Transverse colon (tissue), 4 donors: Measurements from ENCODE around the gene DRD1. TPM values are rescaled to one million over a fixed set of nuclear protein-coding genes. Genes with fewer than 3 reads are reported as not detected.
"Not testable (repeated sequence)": the region's sequence is repeated elsewhere in the genome, so short reads cannot be mapped to it uniquely, and the experiment has no call there.

Source experiments
- DNase-seq: peaks from one replicate; pipeline ENCODE4 v3.0.0-alpha.2; 2019
- H3K27ac ChIP-seq, 4 donors: fragments of 200-600 bp; sonication (generic); 2 replicates each; pipeline ENCODE4 v1.5.1; 2016 to 2018; ENCODE audit warnings: inconsistent platforms in 4 of 4
- H3K27me3 ChIP-seq: fragments of 200-600 bp; sonication (generic); 2 replicates; pipeline ENCODE4 v1.5.1; 2017; ENCODE audit warnings: inconsistent platforms
- H3K36me3 ChIP-seq, 4 donors: fragments of 200-600 bp; sonication (generic); 2 replicates each; pipeline ENCODE4 v1.5.1; 2017 to 2019; ENCODE audit warnings: inconsistent platforms in 4 of 4
- H3K4me1 ChIP-seq, 4 donors: fragments of 200-600 bp; sonication (generic); 2 replicates each; pipeline ENCODE4 v1.5.1; 2017 to 2020; ENCODE audit warnings: inconsistent platforms in 4 of 4
- H3K4me3 ChIP-seq, 4 donors: fragments of 200-600 bp; sonication (generic); 1 replicate in 1 of 4; 2 replicates in 3 of 4; pipeline versions ENCODE4 v1.5.1 to v1.6.1; 2017 to 2019; ENCODE audit warnings: inconsistent platforms in 4 of 4
- H3K9me3 ChIP-seq, 2 donors: fragments of 200-600 bp; sonication (generic); 2 replicates each; pipeline ENCODE4 v1.5.1; 2017 to 2019; ENCODE audit warnings: inconsistent platforms in 2 of 2
- EP300 ChIP-seq: sonication (generic); formaldehyde crosslinking; IDR thresholded peaks from one replicate; pipeline ENCODE4 v1.6.1; 2017; ENCODE audit warnings: antibody characterized with exemption, low read depth
- POLR2A ChIP-seq: fragments of 450-650 bp; IDR thresholded peaks from one replicate; pipeline ENCODE4 v1.6.1; 2016; ENCODE audit warnings: antibody characterized with exemption, mild to moderate bottlenecking, moderate library complexity
- POLR2AphosphoS5 ChIP-seq, 3 donors: sonication (generic); formaldehyde crosslinking; IDR thresholded peaks; one replicate each; pipeline ENCODE4 v1.6.1; 2016; ENCODE audit warnings: antibody characterized with exemption in 3 of 3
- WGBS, 2 donors: methylation state at CpG; one replicate each; pipeline ENCODE4 v1.1.5; 2018; ENCODE audit warnings: low coverage in 1 of 2; 5-methylcytosine and 5-hydroxymethylcytosine counted together
- in situ Hi-C, 4 donors: fragments of 200-750 bp; cut with MboI; loops; one replicate each; pipeline versions ENCODE4 v1.15.0 to v1.15.1; 2017; ENCODE audit warnings: low sequenced_read_pairs in 3 of 4, low pct_ligation_motif_present in 1 of 4, low pct_unique_long_range_greater_than_20kb in 1 of 4
- intact Hi-C: fragments of 100-400 bp; cut with DNase I; formaldehyde crosslinking; loops from one replicate; pipeline ENCODE4 v1.15.1; 2023; ENCODE audit warnings: low total_unique reads
- total RNA-seq, 4 donors: library from RNA; depleted of rRNA; stranded (reverse); fragments of >200 nt; gene quantifications; one replicate each; pipeline ENCODE4 v1.1.0, GENCODE V29; 2016
- TF ChIP-seq, protein P1 (sequence below), 5 experiments: fragments of 200-600 bp in 3 of 5; fragments of 450-650 bp in 2 of 5; sonication (generic) in 3 of 5; IDR thresholded peaks; 1 replicate in 2 of 5; 2 replicates in 3 of 5; pipeline ENCODE4 v1.5.1; 2016 to 2017; ENCODE audit warnings: antibody characterized with exemption in 5 of 5, inconsistent platforms in 3 of 5, mild to moderate bottlenecking in 2 of 5, moderate library complexity in 1 of 5

The DRD1 gene
- total RNA-seq, 4 donors from 2014 or later, result 0.16 TPM; not detected in 3

DNA sequence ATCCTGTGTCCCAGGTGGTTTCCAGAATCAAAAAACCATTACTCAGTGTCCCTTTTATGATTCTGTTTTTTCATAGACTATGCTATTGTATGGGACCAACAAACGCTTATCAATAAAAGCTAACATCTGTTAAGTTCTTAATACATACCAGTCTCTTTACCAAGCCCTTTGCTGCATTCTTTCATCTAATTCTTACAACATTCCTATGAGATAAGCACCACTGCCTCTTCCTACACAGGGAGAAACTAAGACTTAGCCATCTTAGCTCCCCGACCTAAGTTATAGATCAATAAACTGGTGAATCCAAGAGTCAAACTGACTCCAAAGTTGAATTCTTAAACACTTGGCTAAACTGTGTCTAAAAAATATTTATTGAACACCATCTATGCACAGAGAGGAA, 26.6 kb downstream of the DRD1 start:
- in situ Hi-C loops (no loop called here), intact Hi-C loops (no loop called here)
- DNase-seq, result no peak
- 85 to 94% methylated on average over 2 of the region's 2 CpGs for WGBS, 2 donors
- Histone ChIP-seq H3K9me3 (no peaks in the 10 kb centered on the region), H3K4me3 (no peak overlapping the region), H3K27ac (no peak overlapping the region), H3K4me1 (no peaks in the 10 kb centered on the region), H3K36me3 (no peaks in the 10 kb centered on the region), H3K27me3 (no peaks in the 10 kb centered on the region)
- TF ChIP-seq EP300 (no peak), POLR2AphosphoS5 (IDR thresholded peaks at IDR 0.05) (no peak), POLR2A (no peak)
- TF ChIP-seq, protein P1, sequence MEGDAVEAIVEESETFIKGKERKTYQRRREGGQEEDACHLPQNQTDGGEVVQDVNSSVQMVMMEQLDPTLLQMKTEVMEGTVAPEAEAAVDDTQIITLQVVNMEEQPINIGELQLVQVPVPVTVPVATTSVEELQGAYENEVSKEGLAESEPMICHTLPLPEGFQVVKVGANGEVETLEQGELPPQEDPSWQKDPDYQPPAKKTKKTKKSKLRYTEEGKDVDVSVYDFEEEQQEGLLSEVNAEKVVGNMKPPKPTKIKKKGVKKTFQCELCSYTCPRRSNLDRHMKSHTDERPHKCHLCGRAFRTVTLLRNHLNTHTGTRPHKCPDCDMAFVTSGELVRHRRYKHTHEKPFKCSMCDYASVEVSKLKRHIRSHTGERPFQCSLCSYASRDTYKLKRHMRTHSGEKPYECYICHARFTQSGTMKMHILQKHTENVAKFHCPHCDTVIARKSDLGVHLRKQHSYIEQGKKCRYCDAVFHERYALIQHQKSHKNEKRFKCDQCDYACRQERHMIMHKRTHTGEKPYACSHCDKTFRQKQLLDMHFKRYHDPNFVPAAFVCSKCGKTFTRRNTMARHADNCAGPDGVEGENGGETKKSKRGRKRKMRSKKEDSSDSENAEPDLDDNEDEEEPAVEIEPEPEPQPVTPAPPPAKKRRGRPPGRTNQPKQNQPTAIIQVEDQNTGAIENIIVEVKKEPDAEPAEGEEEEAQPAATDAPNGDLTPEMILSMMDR (IDR thresholded peaks at IDR 0.05), result no peak

DNA sequence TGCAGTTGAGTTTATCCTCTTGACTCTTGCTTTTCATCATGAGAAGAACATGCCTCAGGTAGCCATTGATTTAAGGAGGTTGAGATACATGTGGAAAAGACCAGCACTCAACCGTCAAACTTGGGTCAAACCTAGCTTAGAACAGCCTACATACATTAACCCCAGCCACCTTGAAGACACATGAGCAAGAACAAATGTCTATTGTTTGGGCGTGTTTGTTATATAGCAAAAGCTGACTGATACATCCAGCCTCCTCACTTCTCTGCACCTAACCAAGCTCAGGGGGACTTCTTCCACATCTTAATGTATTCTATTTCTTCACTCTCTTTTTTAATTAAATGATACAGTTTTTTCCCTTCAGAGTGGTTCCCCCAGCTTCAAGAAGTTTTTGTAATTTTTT, 28.7 kb downstream of the DRD1 start:
- intact Hi-C loops, result no loop called here
- in situ Hi-C loops, result no loop called here
- TF ChIP-seq, protein P1 (IDR thresholded peaks at IDR 0.05), result no peak
- no peak for TF ChIP-seq POLR2AphosphoS5 (IDR thresholded peaks at IDR 0.05)
- Histone ChIP-seq H3K36me3 (no peaks in the 10 kb centered on the region), H3K27ac (no peak overlapping the region), H3K9me3 (no peaks in the 10 kb centered on the region), H3K4me3 (no peak overlapping the region), H3K4me1 (no peaks in the 10 kb centered on the region), H3K27me3 (no peaks in the 10 kb centered on the region)
- no peak for DNase-seq
- 95 to 100% methylated on average over 1 to 2 of the region's 2 CpGs for WGBS, 2 donors

DNA sequence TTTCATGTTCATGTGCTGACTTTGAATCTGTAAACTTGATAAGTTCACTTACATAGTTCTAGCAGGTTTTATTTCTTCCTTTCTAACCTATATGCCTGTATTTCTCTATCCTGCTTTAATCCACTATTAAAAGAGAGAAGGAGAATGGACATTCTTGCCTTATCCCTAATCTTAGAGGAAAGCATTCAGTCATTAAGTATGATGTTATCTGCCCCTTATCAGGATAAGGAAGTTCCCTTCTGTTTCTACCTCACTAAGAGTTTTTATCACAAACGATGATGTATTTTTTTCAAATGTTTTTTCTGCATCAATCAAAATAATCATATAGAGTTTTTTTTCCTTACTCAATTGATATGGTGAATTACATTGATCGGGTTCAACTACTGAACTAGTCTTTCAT, 33.1 kb downstream of the DRD1 start:
- TF ChIP-seq EP300 (no peak), POLR2AphosphoS5 (IDR thresholded peaks at IDR 0.05) (no peak), POLR2A (no peak)
- TF ChIP-seq, protein P1 (IDR thresholded peaks at IDR 0.05), result no peak
- DNase-seq, result no peak
- Histone ChIP-seq H3K27ac (no peak overlapping the region), H3K27me3 (no peaks in the 10 kb centered on the region), H3K4me1 (no peaks in the 10 kb centered on the region), H3K4me3 (no peak overlapping the region), H3K36me3 (no peaks in the 10 kb centered on the region), H3K9me3 (no peaks in the 10 kb centered on the region)
- 57 to 63% methylated on average over 2 of the region's 2 CpGs for WGBS, 2 donors
- intact Hi-C loops (no loop called here), in situ Hi-C loops (no loop called here)

DNA sequence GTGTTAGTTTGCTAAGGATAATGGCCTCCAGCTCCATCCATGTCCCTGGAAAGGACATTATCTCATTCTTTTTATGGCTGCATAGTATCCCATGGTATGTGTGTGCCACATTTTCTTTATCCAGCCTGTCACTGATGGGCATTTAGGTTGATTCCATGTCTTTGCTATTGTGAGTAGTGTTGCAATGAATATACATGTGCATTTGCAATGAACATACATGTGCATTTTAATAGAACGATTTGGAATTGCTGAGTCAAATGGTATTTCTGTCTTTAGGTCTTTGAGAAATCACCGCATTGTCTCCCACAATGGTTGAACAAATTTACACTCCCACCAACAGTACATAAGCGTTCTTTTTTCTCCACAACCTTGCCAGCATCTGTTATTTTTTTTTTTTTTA, 37.7 kb downstream of the DRD1 start:
- TF ChIP-seq EP300 (no peak), POLR2AphosphoS5 (IDR thresholded peaks at IDR 0.05) (no peak)
- TF ChIP-seq, protein P1 (IDR thresholded peaks at IDR 0.05), result no peak
- in situ Hi-C loops, result no loop called here
- DNase-seq, result no peak
- H3K4me1 ChIP-seq, result no peaks in the 10 kb centered on the region
- peaks cover 0 to 7% of the 10 kb centered on the region in 2 donors for H3K9me3 ChIP-seq
- no peak overlapping the region for H3K4me3 ChIP-seq
- WGBS, 2 donors, result 85 to 92% methylated on average over 3 of the region's 3 CpGs
- H3K27ac ChIP-seq, result no peak overlapping the region
- intact Hi-C loops, result no loop called here
- H3K27me3 ChIP-seq, result no peaks in the 10 kb centered on the region
- H3K36me3 ChIP-seq, result no peaks in the 10 kb centered on the region

DNA sequence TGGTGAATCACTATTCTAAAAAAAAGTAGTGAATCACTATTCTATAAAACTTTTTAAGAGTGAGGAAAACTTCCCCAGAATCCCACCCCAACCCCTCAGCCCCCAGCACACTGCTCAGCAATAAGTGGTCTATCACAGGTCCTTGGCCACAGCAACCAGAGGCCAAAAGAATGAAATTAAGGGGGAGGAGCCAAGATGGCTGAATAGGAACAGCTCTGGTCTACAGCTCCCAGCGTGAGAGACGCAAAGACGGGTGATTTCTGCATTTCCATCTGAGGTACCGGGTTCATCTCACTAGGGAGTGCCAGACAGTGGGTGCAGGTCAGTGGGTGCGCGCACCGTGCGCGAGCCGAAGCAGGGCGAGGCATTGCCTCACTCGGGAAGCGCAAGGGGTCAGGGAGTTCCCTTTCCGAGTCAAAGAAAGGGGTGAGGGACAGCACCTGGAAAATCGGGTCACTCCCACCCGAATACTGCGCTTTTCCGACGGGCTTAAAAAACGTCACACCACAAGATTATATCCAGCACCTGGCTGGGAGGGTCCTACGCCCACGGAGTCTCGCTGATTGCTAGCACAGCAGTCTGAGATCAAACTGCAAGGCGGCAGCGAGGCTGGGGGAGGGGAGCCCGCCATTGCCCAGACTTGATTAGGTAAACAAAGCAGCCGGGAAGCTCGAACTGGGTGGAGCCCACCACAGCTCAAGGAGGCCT, 46.2 kb downstream of the DRD1 start:
- in situ Hi-C loops, H3K9me3 ChIP-seq, H3K4me1 ChIP-seq, intact Hi-C loops, H3K27ac ChIP-seq, H3K4me3 ChIP-seq, DNase-seq, H3K27me3 ChIP-seq, H3K36me3 ChIP-seq: not testable (repeated sequence)
- WGBS, 2 donors, result 50% methylated on average over 26 of the region's 28 CpGs; no CpG with 5 or more reads in 1 of the 2 donors

DNA sequence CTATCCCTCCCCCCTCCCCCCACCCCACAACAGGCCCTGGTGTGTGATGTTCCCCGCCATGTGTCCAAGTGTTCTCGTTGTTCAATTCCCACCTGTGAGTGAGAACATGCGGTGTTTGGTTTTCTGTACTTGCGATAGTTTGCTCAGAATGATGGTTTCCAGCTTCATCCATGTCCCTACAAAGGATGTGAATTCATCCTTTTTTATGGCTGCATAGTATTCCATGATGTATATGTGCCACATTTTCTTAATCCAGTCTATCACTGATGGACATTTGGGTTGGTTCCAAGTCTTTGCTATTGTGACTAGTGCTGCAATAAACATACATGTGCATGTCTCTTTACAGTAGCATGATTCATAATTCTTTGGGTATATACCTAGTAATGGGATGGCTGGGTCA, 48.6 kb downstream of the DRD1 start:
- H3K36me3 ChIP-seq, DNase-seq, H3K4me1 ChIP-seq, intact Hi-C loops, H3K27me3 ChIP-seq, H3K27ac ChIP-seq, H3K4me3 ChIP-seq, H3K9me3 ChIP-seq, in situ Hi-C loops: not testable (repeated sequence)
- 95% methylated on average over 4 of the region's 4 CpGs; no CpG with 5 or more reads in 1 of the 2 donors for WGBS, 2 donors
